GM19397 (cell line): ENCODE measurements around the gene BICRAL.
"Not testable (repeated sequence)": the region's sequence is repeated elsewhere in the genome, so short reads cannot be mapped to it uniquely, and the experiment has no call there.

Source experiments
- ATAC-seq: cut with Tn5 transposase; IDR thresholded peaks from one replicate; pipeline ENCODE4 v1.9.1; 2021; ENCODE audit warnings: mild to moderate bottlenecking, moderate library complexity; ENCODE audit not compliant: unreplicated experiment

The BICRAL gene

DNA sequence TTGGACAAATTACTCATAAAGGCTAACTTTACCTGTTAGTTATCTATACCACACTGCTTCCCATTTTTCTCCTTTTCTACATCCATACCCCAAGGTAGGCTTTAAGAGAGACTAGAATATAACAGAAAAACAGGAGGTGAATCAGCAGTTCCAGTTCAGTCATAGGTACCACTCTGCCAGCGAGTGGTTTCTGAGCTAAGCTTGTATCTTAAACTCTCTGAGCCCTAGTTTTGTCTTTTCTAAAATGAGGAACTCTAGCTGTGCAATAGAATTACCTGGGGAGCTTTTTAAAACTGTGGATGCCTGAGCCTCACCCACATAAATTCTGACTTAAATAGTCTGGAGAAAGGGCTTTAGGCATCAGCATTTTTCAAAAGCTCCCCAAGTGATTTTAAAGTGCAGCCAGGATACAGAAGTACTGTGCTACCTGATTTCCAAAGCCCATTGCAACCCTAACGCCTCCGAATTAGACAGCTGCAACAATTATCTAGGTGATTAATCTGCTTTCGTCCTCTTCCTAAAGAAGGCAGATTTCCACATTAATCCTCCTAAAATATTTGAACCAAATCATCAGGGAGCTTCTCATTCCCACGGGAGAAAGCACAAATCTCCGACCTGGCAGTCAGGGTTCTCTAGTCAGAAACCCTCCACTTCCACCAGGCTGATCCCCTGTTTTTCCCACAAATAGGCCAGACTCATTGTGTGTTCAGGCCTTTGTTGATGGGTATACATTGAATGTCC lies 60.2 kb downstream of the BICRAL start:
- no peak for ATAC-seq

DNA sequence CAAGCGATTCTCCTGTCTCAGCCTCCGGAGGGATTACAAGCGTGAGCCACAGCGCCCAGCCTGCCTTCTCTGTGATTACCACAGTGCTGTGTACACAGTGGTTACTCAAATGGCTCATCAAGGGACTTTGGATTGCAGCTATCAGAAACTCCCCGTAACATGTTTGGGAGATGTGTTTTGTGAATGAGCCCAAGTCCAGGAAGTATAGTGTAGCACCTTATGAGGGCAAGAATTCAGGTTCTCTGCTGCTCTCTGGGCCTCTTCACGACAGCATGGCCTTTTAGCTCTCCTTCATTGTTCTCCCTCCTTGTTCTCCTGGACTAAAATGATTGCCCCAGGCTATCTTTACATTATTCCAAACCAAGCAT lies 63.5 kb downstream of the BICRAL start:
- ATAC-seq = no peak

DNA sequence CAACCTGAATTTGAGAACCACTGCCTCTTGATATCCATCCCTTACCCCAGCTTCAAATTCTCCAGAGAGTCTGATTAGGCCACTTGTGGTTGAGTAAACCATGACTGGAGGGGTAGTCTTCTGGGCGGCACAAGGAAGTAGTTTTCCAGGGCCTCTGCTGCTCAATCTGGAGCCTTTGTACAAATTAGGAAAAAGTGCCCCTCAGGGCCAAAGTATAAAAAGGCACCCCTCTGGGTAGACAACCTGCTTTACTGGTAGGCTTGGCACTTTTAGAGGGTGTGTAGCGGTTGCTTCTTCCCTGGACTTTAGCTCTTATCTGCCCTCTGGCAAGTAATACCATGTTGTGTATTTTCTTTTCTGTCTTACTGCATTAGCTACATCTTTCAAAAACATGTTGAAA lies 64.7 kb downstream of the BICRAL start:
- no peak for ATAC-seq

DNA sequence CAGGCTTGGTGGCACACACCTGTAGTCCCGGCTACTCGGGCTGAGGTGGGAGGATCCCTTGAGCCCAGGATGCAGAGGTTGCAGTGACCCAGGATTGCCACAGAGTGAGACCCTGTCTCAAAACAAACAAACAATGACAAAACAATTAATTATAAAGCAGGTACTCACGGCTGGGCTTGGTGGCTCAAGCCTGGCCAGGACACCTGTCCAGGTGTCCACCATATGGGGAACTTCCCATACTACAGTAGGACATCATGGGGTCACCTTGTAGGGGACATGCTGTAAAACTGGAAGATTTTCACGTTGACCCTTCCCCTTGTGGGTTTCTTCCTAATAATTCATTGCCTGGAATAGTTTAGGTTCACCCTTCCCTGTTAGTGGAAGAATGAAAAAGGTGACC lies 66.8 kb downstream of the BICRAL start:
- no peak for ATAC-seq

DNA sequence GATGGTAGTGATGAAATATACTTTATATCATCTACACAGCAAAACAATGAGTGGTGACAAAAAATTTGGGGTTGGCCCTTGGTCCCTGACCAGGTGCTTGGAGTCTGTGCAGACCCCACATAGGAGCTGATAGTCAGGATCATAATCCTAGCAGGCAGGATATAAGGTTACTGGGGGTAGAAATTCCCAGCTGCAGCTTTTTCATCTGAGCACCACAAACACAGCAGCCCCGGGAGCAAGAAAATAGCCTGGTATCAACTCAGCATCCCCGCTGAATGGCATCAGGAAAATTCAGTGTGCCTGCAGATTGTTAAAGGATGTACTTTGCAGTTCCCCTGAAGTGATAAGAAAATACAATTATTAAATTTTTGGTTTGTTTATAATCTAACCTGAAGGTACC lies 69.7 kb downstream of the BICRAL start:
- no peak for ATAC-seq

DNA sequence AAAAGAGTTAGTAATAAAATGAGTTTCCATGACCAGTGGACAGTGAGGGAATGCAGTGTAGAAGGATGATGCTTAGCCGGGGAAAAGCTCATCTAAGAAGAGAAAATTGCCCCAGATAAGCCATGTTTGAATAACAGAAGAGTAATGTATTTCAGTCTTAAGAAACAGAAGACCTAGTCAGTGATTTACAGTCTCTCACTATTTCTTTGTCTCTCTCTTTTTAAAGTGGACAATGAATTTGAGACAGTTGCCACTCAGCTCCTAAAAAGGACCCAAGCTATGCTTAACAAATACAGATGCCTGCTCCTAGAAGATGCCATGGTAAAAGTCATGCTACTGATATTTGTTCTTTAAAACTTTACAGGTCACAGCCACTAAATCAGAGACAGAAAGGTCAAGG lies 78.2 kb downstream of the BICRAL start:
- ATAC-seq = no peak

DNA sequence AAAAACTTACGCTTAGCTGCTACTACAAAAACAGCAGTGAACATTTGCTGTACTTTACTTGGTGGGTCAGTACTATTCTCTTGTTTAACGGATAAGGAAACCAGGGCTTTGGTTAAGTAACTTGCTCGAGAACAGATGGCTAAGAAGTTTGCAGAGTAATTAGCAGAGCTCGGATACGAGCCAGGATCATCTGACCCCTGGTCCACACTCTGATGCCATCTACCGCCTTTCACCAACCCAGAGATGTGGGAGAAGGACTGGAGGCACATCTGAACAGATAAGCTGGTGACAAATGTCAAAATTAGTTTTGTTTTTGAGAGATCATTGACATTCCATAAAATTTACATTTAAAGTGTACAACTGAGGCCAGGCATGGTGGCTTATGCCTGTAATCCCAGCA lies 78.6 kb downstream of the BICRAL start:
- no peak for ATAC-seq

DNA sequence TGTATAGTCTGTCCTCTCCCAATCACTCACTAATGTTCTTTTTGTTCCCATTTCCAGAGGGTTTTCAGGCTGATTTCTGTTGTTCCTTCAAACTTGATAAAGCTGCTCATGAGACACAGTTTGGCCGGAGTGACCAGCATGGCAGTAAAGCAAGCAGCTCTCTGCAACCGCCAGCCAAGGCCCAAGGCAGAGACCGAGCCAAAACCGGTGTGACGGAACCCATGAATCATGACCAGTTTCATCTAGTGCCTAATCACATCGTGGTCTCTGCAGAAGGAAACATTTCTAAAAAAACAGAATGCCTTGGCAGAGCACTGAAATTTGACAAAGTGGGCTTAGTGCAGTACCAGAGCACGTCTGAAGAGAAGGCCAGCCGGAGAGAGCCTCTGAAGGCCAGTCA lies 82.8 kb downstream of the BICRAL start:
- ATAC-seq = no peak

DNA sequence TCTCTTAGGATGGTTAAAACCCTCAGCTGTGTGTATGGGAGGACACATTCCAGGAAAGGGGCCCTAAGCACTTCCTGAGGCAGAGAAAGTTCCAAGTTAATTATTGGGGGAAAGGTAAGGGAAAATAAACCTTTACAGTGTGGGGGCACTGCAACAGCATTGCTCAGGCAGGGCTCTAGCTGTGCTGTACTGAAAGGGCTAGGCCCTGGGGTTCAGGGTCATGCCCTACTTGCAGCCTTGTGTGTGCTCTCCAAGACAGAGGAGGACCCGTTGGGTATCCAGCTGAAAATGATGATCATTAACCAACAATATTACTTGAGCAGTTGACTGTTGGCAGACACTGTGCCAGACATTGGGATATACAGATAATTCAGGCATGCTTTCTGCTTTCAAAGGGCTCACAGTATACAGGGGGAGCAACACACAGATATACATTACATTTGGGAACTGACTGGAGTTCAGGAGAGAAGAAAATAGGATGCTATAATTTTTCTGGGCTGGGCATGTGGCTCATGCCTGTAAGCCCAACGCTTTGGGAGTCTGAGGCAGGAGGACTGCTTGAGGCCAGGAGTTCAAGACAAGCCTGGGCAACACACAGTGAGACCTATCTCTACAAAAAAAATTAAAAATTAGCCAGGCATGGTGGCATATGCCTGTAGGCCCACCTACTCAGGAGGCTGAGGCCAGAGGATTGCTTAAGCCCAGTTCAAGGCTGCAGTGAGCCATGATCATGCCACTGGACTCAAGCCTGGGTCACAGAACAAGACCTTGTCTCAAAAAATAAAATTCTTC lies 88.5 kb downstream of the BICRAL start:
- no peak for ATAC-seq

DNA sequence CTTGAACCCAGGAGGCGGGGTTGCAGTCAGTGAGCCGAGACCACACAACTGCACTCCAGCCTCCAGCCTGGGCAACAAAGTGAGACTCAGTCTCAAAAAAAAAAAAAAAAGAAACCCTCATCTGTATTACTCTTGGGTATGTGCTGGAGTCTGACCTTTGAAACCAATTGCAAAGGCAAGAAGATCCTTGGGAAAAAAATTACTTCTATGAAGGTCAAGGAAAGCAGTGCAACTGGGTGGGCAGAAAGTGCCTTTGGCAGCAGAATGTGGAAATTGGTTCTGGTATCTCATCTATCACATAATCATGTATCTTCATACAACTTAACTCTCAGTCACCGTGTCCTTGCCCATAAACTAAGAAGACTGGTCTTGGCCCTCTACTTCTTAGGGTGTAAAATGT lies 89.9 kb downstream of the BICRAL start:
- no peak for ATAC-seq

DNA sequence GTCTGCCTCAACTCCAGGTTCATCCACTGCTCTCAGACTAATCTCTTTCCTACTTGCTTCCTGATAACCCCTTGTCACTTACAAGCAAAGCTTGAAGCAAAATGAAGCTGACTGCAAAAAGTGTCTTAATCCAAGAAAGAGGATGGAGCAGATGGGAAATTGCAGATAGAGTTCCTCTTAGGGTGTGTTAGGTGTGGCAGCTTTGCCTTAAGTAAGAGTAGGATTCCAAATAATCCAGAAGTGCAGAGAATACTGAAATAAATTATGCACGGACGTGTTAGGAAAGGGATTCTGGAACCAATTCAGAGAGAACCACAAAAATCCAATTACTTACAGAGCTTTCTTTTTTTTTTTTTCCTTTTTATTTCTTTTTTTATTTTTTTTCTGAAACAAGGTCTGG lies 91.5 kb downstream of the BICRAL start:
- ATAC-seq = no peak

DNA sequence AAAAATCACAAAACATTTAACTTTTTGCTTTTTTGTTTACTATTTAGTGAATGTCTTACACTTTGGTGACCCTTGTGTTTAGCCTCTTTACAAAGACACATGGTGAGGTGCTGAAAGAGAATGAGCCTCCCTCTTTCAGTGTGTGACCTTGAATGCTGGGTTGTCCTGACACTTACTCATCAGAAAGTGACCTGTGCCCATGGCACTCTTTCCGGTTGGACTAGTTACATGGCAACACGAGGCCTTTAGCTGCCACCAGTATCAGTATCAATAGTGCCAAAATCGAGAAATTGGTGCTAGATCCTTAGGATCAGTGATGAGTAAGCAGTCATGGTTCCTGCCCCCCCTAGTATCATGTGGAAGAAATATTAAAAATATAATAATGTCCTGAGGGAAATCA lies 95.8 kb downstream of the BICRAL start:
- ATAC-seq = no peak

DNA sequence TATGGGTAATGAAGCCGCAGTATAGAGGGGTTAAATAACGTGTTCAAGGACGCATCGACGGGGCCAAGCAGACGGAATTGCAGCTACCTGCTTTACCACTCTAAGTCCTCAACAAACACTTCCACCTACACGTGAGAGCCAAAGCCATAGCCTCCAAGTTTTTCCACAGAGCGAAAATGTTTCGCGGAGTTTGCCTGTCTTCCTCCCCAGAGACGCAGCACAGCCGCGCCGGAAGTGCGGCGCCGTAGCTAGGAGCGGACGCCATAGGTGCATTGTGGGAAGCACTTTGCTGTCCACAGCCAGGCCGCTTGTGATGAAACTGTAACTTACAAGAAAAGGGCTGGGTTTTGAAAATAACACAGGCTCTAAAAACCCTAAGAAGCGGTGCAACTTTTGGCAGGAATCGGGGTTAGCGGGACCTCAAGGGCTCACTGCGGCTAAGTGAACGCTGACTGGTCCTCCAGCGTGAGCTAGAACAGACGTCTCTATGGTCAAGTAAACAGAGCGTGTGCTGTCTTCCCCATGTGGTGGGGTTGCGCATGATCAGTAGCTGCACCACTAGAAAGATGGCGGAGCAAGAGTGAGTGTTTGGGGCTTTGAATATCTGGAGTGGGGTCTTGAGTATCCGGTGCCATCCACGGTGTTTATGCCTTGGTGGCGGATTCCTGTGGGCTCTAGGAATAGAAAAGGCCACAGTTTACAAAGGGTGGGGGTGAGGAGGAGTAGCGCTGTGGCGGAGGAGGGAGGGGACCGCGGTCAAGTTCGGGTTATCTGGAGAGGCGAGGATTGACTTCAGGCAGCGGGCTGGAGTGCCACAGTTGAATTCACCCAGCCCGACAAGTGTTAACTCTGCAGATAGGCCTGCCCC lies 97.8 kb downstream of the BICRAL start, which contains the start of gene RPL7L1:
TSS of gene RPL7L1 (plus strand) at position 245 of the 868 bp plus-strand sequence. CDS start at position 540, 295 bp downstream.
- peak; percentile 92 for ATAC-seq

DNA sequence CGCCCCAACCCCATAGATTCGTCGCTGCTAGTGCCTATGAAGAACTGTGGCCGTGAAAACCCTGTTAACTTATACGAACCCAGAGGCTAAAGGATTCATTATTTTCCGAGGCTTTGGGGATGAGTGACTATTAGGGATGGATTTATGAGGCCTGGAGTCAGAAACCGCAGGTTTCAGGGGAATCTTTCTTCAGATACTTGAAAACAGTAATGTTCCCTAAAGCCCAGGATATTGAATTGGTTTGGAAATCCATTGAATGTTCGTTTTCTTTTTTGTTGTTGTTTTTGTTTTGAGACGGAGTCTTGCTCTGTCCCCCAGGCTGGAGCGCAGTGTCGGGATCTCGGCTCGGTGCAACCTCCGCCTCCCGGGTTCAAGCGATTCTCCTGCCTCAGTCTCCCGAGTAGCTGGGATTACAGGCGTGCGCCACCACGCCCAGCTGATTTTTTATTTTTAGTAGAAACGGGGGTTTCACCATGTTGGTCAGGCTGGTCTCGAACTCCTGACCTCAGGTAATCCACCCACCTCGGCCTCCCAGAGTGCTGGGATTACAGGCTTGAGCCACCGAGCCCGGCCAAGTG lies 98.5 kb downstream of the BICRAL start:
- ATAC-seq = not testable (repeated sequence)

DNA sequence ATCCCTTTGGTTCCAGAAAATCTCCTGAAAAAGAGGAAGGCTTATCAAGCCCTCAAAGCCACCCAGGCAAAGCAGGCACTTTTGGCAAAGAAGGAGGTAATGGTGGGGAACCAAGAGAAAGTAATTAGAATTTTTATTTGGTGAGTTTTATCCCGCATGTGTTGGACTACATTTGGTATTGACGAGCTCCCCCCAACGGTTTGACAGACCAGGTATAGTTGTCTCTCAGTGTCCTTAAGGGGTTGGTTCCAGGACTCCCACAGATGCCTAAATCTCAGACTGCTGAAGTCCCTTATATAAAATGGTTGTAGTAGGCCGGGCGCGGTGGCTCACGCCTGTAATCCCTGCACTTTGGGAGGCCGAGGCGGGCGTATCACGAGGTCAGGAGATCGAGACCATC lies 99.0 kb downstream of the BICRAL start:
- ATAC-seq = not testable (repeated sequence)

DNA sequence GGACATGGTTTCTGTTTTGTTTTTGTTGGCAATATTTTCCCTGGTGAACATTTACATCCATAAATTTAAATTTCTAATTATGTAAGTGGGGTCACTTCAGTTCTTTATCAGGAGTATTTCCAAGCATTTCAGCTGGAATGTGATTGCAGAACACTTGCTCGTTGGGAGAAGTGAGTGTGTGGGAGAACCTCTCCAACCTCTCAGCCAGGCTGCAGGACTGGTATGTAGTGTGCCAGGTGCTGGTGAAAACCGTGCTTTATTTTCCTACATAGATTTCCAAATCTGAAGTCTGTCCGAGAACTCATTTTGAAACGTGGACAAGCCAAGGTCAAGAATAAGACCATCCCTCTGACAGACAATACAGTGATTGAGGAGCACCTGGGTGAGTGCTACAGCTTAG lies 103.8 kb downstream of the BICRAL start:
- ATAC-seq = no peak

DNA sequence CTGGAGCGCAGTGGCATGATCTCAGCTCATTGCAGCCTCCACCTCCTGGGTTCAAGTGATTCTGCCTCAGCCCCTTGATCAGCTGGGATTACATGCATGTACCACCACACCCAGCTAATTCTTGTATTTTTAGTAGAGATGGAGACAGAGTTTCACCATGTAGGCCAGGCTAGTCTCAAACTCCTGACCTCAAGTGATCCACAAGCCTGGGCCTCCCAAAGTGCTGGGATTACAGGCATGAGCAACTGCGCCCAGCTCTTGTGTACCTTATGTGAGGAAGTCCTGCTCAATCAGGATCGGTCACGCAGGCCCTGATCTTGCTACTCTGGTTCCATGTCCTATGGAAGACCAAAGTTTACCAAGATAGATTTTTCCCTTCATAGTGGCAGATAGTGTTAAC lies 106.3 kb downstream of the BICRAL start:
- ATAC-seq = not testable (repeated sequence)

DNA sequence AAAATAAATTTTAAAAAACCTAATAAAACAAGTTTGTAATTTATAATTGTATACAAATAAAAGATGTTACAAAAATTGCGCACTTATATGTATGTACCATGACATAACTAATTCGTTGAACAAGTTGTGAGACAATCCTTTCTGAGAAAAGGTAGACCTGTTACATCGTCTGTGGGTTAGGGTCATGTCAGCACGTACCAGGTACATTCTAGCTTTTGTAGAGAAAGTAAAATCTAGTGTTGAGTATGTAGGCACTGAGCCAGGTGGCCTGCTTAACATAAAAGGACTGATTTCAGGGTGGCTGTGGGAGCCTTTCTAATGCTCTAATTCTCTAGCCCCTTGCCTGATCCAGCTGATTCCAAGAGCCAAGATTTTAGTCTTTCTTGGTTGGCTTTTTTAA lies 108.0 kb downstream of the BICRAL start:
- ATAC-seq = no peak

DNA sequence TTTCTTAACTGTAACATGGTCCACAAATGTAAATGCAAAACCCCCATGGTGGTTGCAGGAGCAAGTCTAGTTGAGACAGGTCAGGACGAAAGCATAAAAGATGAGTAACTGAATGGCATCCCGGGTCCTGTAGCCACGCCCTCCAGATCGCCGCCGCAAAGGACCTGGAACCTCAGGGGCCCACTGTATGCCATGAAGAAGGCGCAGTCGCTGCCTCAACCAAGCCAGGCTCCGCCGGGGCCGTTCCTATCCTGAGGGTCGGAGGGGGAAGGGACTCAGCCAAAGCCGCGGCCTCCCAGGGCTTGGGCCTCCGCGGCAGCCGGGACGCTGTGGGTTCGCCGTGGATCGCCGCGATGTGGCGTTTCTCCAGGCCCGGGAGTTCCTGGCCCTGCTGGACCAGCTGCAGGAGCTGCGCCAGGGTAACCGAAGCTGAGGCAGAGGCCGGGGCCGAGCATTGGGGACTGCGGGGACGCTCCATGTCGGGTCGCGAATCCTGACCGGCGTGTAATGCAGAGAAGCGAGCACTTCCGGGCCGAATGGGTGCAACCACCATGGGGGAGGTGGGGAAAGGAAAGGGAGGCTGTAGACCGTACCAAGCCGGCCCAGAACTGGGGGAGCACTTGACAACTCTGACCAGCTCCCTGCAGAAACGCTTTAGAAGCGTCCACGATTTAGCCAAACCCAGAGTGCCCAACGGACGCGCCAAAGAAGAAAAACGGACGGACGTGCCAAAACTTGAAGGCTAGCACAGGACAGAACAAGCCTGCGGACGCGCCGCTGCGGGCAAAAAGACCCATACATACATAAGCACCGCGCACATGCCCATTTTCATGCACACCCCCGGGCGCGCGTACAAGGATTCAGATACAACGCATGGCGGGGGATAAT lies 108.7 kb downstream of the BICRAL start:
- peak; percentile 87 for ATAC-seq

DNA sequence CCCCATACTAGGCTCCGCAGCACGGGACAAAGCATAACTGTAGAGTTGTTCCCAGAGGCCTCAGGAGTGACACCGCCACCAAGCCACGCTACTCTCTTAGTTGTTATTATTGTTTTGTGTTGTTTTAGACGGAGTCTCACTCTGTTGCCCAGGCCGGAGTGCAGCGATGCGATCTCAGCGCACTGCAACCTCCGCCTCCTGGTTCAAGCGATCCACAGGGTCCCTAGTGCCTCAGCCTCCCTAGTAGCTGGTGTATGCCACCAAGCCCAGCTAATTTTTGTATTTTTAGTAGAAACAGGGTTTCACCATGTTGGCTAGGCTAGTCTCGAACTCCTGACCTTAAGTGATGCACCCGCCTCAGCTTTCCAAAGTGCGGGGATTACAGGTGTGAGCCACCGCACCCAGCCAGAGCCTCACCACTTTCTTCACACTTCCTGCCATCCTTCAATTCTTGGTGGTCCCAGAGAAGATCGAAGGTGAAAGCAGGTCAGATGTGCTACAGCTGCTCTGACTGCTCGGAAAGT lies 109.4 kb downstream of the BICRAL start:
- no peak for ATAC-seq
